GM12864 (cell line): ENCODE measurements around the gene GCNT3.

Experiments
- DNase-seq: peaks from one replicate; pipeline ENCODE4 v3.0.0-alpha.2; 2011; ENCODE audit warnings: low read depth
- H3K4me3 ChIP-seq: 2 replicates; pipeline ENCODE4 v1.5.1; 2011; ENCODE audit warnings: mild to moderate bottlenecking, low read depth, low read length, control low read depth
- TF ChIP-seq, protein P1 (sequence below): IDR thresholded peaks from 2 replicates; pipeline ENCODE4 v1.5.1; 2011; ENCODE audit warnings: low read depth, mild to moderate bottlenecking, moderate library complexity, low read length, control low read depth, inconsistent platforms; ENCODE audit errors: missing control alignments

Gene GCNT3

GRCh38 chr15:59595434-59595915 lies 16.1 kb upstream of the GCNT3 start:
- no peak overlapping the region for H3K4me3 ChIP-seq
- TF ChIP-seq, protein P1, sequence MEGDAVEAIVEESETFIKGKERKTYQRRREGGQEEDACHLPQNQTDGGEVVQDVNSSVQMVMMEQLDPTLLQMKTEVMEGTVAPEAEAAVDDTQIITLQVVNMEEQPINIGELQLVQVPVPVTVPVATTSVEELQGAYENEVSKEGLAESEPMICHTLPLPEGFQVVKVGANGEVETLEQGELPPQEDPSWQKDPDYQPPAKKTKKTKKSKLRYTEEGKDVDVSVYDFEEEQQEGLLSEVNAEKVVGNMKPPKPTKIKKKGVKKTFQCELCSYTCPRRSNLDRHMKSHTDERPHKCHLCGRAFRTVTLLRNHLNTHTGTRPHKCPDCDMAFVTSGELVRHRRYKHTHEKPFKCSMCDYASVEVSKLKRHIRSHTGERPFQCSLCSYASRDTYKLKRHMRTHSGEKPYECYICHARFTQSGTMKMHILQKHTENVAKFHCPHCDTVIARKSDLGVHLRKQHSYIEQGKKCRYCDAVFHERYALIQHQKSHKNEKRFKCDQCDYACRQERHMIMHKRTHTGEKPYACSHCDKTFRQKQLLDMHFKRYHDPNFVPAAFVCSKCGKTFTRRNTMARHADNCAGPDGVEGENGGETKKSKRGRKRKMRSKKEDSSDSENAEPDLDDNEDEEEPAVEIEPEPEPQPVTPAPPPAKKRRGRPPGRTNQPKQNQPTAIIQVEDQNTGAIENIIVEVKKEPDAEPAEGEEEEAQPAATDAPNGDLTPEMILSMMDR: no peak
- DNase-seq: no peak

DNA sequence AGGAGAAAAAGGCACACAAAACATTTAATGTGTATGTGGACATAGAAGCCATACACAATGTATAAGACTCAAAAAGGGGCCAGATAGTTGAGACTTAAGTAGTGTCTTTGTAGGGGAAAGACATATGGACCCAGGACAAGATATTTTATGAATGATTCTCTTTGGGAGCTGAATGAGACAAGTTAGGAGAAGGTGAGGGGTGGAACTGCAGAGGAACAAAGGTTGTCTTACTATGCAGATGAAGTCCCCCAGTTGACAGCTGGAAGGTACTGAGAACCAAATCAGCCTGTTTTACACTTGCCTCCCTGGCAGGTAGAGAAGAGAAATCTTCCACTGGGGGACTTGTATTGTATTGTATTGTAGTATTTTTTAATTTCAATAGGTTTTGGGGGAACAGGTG lies 14.9 kb upstream of the GCNT3 start:
- DNase-seq: no peak
- H3K4me3 ChIP-seq: no peak overlapping the region
- TF ChIP-seq, protein P1: no peak

- TF ChIP-seq, protein P1: no peak
- H3K4me3 ChIP-seq: no peak overlapping the region
- DNase-seq: no peak
These were observed 13.1 kb upstream of the GCNT3 start for GRCh38 chr15:59598461-59598860.

DNA sequence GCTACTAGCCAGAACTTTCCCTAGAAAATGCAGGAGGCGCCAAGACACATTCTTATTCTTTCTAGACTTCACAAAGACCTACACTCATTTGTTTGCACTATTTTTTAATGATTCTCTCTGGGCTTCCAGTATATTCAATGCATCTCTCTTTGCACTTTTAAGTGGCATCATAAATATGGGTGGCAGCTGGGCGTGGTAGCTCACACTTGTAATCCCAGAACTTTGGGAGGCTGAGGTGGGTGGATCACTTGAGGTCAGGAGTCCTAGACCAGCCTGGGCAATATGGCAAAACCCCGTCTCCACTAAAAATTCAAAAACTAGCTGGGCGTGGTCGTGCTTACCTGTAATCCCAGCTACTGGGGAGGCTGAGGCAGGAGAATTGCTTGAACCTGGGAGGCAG lies 5.6 kb upstream of the GCNT3 start:
- TF ChIP-seq, protein P1: no peak

GRCh38 chr15:59609730-59610712 lies 1.6 kb upstream of the GCNT3 start:
- TF ChIP-seq, protein P1: no peak
- H3K4me3 ChIP-seq: no peak overlapping the region
- DNase-seq: no peak

More for the DNA sequence above, 5.6 kb upstream of the GCNT3 start:
- no peak overlapping the region for H3K4me3 ChIP-seq
- DNase-seq: no peak

- DNase-seq: no peak
- TF ChIP-seq, protein P1: no peak
- no peak overlapping the region for H3K4me3 ChIP-seq
These were observed 2.6 kb downstream of the GCNT3 start for GRCh38 chr15:59614153-59614552.
